Caki2 (cell line): ENCODE data around the gene USP5. TPM values are rescaled to one million over a fixed set of nuclear protein-coding genes. Genes with fewer than 3 reads are reported as not detected.
A peak's percentile ranks its signal among the peaks of the same experiment; 100 is the strongest.

Source experiments
- DNase-seq: peaks from one replicate; pipeline ENCODE4 v3.0.0-alpha.2; 2015; ENCODE audit warnings: low read depth
- in situ Hi-C: cut with HindIII; loops from 2 replicates; pipeline ENCODE4 v1.10.0; 2016; ENCODE audit warnings: low sequenced_read_pairs, low pct_unique_long_range_greater_than_20kb, mixed read lengths
- total RNA-seq: library from RNA; depleted of rRNA; stranded (reverse); fragments of >200 nt; shearing (Covaris generic); gene quantifications from 2 replicates; pipeline ENCODE4 v1.2.3, GENCODE V29; 2014; ENCODE audit warnings: low replicate concordance

Gene USP5
- total RNA-seq, 1 experiment from 2014 or later = 174 TPM

DNA sequence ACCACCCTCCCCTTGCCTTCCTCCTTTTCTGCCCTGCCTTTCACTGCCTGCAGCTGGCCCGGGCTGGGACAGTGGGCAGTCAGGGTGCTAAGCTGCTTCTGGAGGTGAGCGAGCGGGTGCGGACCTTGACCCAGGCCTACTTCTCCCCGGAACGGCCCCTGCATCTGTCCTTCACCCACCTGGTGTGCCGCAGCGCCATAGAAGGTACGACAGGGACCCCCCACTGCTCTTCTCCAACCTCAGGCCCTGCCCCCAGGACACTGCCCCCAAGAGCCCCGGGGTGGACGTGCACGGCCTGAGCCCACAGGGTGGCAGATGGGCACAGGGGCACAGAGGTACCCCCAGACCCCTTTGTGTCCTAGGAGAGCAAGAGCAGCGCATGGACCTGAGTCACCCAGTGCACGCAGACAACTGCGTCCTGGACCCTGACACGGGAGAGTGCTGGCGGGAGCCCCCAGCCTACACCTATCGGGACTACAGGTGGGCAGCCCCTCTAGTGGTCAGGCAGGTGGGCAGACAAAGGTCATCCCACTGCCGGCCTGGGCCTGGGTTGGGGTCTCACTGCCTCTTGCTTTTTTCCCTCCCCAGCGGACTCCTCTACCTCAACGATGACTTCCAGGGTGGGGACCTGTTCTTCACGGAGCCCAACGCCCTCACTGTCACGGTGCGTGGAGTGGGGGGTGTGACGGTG, 14.4 kb upstream of the USP5 start:
- in situ Hi-C loops = no loop called here
- DNase-seq = no peak

DNA sequence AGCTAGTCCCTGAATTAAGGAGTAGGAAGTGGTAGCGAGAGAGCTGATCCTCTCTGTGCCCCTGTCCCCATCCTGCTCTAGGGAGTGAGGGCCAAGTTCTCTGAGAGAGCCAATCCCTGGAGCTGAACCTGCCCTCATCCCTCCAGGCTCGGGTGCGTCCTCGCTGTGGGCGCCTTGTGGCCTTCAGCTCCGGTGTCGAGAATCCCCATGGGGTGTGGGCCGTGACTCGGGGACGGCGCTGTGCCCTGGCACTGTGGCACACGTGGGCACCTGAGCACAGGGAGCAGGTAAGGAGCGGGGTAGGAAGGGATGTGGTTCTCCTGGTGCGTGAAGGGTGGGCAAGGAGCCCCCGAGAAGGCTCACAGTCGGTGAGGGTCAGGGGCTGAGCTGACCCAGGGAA, 13.1 kb upstream of the USP5 start:
- no peak for DNase-seq
- in situ Hi-C loops = no loop called here

DNA sequence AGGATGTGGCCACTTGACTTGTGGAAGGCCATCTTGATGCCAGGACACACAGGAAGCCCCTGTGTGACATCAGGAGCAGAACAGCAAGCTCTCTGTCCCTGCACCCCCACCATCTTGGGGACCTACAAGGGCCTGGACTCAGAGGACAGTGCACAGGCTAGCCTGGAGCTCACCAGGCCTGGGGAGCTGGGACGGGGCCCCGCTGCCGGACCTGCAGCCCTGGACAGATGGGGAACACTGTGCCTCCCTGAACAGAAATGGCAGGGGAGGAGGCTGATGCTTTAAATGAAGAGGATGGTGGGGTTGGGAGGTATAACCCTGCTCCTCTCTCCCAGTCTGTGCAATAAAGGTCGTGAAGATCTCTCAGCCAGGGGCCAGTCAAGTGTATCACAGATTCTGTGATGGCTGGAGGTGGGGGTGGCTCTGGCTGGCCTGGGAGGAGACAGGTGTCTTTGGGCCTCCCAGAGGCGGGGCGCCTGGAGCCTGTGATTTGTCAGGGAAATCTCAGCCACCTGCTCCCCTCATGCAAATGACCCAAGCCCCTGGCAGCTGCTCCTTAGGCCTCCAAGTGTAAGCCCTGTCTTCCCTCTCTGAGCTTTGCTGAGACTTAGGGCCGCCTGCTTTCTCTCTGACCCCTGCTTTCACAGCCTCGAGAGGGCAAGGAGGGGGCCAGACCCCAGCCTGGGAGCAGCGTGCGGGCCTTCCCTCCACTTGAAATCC, 12.3 kb upstream of the USP5 start:
- in situ Hi-C loops = no loop called here
- no peak for DNase-seq

DNA sequence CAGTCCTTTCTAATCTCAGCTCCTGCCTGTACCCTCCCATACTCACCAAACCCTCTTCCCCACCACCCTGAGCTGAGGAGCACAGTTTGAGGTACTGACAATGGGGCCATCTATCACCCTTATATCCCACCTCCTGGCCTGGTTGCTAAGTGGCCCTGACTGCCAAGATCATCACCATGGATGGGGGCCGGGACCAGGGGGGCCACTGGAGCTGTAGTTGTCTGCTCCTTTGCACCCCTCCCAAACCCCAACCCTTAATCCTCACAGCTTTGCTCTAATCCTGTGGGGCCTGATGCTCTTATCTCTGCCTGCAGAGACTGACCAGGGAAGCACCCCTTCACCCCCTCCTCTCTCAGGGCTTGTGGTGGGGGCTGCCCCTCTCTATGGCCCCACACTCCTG, 11.6 kb upstream of the USP5 start:
- in situ Hi-C loops = no loop called here

DNA sequence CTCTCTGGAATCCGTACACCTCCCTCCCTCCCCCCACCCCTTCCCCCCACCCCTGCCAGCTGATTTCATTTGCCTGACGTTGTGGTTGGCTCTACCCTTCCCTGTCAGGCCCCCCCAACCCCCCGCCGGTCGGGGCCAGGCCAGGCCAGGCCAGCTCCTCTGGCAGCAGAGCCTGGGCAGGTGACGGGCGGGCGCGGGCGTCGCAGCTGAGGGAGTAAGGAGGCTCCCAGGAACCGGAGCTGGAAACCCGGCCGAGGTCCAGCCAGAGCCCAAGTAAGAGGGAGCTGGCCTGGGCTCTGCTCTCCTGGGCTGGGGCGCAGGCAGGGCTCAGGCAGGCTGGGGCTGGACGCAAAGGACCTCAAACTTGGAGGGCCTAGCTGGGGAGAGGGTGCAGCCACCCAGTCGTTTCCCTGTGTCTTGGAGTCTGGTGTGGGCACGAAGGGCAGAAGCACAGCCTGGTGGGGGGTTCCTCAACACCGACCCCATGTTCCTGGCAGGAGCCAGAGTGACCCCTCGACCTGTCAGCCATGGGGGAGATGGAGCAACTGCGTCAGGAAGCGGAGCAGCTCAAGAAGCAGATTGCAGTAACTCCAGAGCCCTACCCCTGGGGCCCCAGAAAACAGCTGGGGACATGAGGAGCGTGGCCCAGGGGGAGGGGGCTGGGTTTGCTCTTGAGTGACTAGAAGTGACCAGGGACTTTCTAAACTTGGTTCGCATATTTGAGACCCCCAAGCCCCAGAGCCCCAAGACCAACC, 11.0 kb upstream of the USP5 start, which contains the start of gene GNB3:
Gene GNB3 (plus strand): TSS at position 165 of the 755 bp plus-strand sequence. CDS start 363 bp downstream, at position 528.
- in situ Hi-C loops = no loop called here
- DNase-seq = no peak

More for the DNA sequence above, 11.6 kb upstream of the USP5 start:
- DNase-seq = no peak

DNA sequence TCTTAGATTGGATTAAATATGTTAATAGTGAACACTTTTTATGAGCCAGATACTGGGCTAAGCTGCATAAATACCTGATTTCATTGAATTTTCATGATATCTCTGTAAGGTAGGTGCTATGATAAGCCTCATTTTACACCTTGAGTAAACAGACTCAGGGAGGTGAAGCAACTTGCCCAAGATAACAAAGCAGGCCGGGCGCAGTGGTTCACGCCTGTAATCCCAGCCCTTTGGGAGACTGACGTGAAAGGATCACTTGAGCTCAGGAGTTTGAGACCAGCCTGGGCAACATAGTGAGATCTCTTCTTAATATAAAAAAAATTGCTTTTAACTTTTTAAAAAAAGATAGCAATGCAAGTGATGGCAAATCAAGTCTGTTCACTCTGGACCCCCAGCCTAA, 9.9 kb upstream of the USP5 start:
- in situ Hi-C loops = no loop called here
- DNase-seq = no peak

DNA sequence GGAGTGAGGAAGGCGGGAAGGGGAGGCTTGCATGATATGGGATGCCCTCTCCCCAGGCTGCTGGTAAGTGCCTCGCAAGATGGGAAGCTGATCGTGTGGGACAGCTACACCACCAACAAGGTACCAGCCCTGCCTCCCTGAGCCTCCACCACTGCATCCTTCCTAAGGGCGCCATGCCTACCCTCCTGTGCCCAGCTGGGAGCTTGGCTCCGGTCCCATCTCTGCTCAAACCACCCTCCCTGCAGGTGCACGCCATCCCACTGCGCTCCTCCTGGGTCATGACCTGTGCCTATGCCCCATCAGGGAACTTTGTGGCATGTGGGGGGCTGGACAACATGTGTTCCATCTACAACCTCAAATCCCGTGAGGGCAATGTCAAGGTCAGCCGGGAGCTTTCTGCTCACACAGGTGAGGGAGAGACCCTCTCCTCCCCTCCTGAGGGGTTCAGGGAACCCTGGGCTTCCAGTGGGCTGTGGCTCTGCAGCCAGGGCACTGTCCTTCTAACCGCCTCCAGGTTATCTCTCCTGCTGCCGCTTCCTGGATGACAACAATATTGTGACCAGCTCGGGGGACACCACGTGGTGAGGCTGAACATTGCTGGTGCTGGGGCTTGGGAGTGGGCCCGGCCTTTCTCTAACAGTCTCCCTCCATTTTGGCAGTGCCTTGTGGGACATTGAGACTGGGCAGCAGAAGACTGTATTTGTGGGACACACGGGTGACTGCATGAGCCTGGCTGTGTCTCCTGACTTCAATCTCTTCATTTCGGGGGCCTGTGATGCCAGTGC, 8.6 kb upstream of the USP5 start:
- in situ Hi-C loops = no loop called here
- no peak for DNase-seq

DNA sequence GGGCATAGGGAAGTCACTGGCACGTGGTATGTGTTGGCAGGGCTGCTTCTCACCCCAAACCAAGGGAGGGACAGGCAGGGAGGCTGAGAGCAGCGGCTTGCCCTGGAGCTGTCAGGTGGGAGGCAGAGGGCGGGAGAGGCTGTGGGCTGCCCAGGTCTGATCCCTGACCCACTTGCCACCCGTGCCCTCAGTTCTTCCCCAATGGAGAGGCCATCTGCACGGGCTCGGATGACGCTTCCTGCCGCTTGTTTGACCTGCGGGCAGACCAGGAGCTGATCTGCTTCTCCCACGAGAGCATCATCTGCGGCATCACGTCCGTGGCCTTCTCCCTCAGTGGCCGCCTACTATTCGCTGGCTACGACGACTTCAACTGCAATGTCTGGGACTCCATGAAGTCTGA, 6.6 kb upstream of the USP5 start:
- in situ Hi-C loops = no loop called here
- DNase-seq = no peak

DNA sequence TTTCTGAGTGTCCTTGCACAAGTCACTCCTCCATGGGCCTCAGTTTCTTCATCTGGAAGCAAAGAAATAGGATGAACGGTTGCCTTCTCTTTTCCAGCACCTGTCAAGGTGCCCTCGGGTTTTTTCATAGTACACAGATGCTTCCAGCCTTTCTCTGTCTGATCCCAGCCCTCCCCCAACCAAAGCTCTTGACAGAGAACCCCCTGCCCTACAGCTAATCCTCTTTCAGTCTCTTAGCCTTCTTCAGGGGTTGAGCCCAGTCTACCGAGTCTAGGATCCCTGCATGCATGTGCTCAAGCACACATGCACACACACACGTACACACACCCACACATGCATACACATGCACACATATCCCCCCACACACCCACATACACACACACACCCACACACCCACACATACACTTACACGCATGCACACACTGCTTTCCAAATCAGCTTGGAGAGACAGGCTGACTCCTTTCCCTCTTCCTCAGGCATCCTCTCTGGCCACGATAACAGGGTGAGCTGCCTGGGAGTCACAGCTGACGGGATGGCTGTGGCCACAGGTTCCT, 5.6 kb upstream of the USP5 start:
- no peak for DNase-seq
- in situ Hi-C loops = no loop called here

DNA sequence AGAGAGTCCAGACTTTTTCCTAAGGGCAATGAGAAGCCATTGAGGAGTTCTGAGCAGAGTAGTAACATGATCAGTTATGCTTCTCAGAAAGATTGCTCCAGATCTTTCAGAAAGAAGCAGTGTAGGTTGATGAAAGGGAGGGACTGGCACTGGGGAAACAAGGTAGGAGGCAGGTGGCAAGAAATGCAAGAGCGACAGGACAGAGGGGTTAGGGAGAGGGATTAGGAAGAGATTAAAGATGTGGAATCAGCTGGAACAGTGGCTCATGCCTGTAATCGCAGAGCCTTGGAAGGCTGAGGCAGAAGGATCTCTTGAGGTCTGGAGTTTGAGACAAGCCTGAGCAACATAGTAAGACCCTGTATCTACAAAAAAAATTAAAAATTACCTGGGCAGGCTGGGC, 4.3 kb upstream of the USP5 start:
- in situ Hi-C loops = no loop called here
- no peak for DNase-seq

DNA sequence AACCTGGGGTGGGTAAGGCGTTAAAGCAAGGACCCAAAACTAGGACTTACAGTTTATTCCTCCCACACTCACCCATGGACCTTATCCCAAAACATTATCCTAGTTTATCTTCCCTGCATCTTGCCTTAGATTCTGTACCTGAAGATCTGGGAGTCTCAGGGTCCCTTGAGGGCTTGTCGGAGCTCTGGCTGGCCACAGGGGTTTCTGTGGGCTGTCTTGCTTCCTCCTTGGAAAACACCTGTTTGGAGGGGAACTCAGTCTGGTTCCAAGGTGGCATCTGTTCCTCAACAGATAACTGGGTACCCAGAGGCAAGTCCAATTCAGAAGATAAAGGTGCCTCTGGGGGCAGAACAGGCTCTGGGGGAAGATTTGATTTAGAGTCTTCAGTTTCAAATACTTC, 2.5 kb upstream of the USP5 start:
- no peak for DNase-seq
- in situ Hi-C loops = no loop called here

DNA sequence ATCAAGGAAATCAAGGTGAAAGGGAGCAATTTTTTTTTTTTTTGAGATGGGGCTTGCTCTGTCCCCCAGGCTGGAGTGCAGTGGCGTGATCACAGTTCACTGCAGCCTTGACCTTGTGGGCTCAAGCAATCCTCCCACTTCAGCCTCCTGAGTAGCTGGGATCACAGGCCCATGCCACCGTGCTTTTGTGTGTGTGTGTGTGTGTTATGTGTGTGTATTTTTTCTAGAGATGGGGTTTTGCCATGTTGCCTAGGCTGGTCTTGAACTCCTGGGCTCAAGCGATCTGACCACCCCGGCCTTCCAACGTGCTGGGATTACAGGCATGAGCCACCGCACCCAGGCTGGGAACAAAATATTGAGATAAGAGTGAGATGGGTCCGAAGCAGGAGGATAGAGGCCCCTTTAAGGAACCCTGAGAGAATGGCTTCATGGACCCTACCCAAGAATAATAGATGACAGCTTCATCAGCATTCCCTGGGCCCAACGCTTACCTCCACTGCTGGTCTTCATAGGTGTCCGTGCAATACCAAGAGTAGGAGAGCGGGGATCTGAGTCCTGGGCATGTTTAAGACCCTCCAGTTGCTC, 1.9 kb upstream of the USP5 start:
- in situ Hi-C loops = no loop called here
- DNase-seq = no peak

DNA sequence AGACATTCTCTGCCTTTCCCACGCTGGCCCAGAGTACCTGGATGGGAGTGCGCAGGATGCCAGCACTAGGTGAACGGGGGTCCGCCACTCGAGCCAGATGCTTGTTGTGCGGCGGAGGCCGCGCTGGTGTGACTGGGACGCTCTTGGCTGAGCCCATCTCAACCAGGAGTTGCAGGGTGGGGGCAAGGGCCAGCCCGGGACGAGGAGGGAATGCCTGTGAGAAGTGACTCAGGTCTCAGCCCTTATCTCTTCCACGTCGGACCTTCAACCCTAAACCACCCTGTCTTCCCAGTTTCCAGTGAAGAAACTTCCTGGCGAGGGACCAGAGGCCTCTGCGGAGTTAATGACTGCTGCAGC, 1.2 kb upstream of the USP5 start:
- in situ Hi-C loops = no loop called here
- DNase-seq = no peak

DNA sequence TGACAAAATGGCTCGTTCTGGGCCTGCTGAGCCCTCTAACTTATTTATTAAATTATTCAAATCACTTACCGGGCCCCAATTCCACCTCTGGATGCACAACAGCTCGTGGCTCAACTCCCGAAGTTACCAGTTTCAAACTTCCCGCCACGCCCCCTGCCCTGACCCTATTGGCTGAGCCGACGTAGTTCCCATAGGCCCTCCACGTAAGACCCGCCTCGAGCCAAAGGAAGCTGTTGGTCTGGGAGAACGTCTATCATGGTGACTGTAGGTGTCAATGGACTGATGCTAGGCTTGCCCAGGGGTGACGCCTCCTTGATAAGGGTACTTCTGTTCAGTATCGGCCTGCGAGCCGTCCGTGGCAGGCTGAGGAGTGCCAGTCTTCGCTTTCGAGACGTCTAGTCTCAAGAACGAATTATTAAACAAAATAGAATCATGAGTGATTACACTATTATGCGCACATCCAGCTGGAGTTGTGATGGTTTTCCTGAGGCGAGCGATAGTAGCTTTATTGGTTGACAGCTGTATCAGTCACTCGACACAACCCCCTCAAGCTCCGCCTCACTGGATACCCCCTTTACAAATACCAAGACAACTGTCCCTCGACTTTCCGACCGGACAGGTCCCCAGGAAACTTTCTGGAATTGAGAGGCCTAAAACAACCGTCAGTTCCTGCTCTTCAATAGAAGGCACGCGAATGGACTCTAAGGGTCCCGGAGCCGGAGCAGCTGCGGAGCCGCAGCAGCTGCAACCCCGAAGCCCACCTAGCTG, 613 bp upstream of the USP5 start, which contains the start of gene CDCA3:
Gene CDCA3 (minus strand): TSS at position 134 of the 768 bp plus-strand sequence. CDS start 334 bp downstream, outside the sequence.
- in situ Hi-C loops = no loop called here
- peak; percentile 96 for DNase-seq

DNA sequence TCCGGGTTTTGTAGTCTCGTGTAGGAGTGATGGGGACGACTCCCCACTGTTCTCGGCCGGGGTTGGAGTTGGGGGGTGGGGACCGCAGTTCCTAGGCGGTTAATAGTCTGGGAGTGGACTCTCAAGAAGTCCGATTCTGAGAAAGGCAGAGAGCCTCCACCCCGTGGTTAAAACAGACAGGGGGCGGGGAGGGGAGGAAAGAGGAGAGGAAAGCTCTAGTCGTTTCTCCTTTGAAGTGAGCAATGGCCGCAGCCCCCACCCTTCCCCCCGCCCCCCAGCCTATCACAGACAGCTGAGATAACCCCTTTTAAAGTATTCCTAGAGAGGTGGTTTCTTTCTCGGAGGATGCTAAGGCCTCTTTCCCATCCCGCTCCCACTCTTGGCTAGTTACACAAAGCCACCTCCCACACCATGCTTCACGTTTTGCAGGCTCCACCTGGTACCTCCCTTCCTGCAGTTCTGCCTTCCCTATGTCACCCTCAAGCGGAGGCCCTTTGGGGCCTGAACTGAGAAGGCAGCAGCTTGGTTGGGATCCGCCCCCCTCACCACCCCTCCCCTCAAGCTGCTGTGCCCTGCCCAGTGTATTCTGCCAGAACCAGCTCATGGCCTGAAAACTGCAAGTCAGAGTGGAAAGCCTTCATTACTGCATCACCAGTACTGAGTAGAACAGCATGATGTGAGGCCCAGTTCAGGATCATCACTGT, 853 bp downstream of the USP5 start:
- peak; percentile 88 for DNase-seq
- in situ Hi-C loops = no loop called here

DNA sequence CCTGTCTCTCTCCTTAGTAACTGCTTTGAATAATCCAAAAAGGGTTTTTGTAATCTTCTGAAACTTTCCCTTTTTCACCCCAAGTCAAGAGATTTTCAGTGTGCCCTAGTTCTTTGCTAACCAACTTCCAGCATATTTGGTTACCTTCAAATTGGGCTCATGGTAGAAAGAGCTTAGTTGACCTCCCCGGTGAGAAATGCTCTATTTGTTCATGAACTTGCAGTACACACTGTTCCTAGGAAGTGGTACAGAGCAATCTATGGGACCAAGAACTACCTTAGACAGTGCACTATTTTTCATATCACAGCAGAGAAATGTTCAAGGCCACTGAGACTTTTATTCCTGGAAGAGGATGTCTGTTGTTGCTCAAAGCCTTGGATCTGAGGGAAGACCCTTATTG, 1.7 kb downstream of the USP5 start:
- in situ Hi-C loops = no loop called here
- DNase-seq = no peak

DNA sequence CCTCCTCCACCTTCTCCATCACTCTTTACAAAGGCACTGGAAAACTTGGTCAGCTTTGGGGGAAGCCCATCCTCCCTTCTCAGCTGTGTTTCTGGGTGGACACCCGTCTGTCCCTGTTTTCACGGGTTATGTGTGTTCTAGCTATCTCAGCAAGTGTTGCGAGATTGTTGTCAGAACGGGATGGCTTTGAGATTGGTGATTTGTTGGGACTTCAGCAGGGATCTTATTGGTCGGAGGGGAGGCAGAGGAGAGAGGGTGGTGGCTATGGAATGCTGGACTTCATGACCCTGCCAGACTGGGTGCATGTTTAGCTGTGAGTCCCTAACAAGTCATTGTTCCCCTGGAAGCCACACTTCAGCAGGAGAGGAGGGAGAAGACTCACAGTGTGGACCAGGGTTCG, 2.1 kb downstream of the USP5 start:
- DNase-seq = no peak
- in situ Hi-C loops = no loop called here
